ENCODE data around the gene SPTA1.

Gene SPTA1

DNA sequence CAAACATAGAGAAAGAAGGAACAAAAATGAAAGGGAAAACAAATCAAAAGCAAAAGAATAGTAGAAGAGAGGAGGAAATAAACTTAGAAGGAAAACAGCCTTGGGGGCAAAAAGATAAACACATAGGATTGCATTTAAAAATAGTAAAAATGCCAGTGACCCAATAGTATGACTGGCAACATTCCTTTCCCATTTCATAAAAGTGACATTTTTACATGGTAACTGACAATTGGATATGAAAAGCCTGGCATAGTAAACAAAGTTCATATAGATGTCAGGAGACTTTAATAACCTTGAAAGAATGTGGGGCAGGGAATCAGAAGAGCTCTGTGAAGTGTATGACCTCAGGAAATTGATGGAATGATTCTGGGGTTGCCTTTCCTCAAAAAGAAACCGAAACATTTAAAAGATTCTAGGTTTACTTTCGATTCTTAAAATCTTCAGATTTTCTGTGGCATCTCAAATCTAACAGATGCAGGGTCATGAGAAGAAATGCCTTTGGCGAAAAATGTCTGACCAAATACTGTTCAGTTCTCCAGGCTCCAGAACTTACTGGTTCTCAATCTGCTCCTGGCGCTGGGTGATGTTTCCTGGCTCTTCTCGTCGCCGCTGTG is 33.7 kb downstream of the SPTA1 start:
- peaks cover 13% of the 10 kb centered on the region for H3K4me1 Mint-ChIP-seq (ENCODE audit: low read depth)
- no peak overlapping the region for H3K27ac Mint-ChIP-seq
- no peaks in the 10 kb centered on the region for H3K36me3 Mint-ChIP-seq (ENCODE audit: low read depth)
- H3K4me3 Mint-ChIP-seq: no peak overlapping the region
- H3K9me3 Mint-ChIP-seq: no peaks in the 10 kb centered on the region
- peaks cover 19% of the 10 kb centered on the region for H3K27me3 Mint-ChIP-seq (ENCODE audit: low read depth)

GRCh38 chr1:158649052-158649451 is 37.5 kb downstream of the SPTA1 start:
- Mint-ChIP-seq H3K4me1 (ENCODE audit: low read depth) (peaks cover 23% of the 10 kb centered on the region), H3K36me3 (ENCODE audit: low read depth) (no peaks in the 10 kb centered on the region), H3K9me3 (no peaks in the 10 kb centered on the region), H3K27ac (no peak overlapping the region), H3K27me3 (ENCODE audit: low read depth) (peaks cover 7% of the 10 kb centered on the region), H3K4me3 (no peak overlapping the region)

DNA sequence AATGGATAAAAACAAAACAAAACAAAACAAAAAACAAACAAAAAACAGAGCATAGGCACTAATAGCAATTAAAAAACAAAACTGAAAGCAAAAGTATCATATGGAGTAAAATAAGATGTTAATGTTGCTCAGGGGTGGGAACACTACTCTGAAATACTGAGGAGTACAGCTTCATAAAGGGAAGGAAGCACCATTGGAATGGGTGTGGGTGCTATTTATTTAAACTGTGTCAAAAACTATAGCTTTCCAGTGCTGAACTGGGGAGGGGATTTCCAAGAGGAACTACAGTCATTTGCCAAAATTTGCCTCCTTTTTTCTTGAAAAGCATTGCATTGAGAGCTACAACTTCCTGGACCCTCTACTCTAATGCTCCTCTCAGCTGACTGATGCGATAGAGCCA is 40.0 kb downstream of the SPTA1 start:
- H3K27me3 Mint-ChIP-seq (ENCODE audit: low read depth): peaks cover 1% of the 10 kb centered on the region
- no peaks in the 10 kb centered on the region for H3K9me3 Mint-ChIP-seq
- no peaks in the 10 kb centered on the region for H3K36me3 Mint-ChIP-seq (ENCODE audit: low read depth)
- H3K4me3 Mint-ChIP-seq: peak overlapping the region; percentile 45
- peak overlapping the region; percentile 62 for H3K27ac Mint-ChIP-seq
- peaks cover 16% of the 10 kb centered on the region for H3K4me1 Mint-ChIP-seq (ENCODE audit: low read depth)

- H3K4me3 Mint-ChIP-seq: no peak overlapping the region
- H3K36me3 Mint-ChIP-seq (ENCODE audit: low read depth): no peaks in the 10 kb centered on the region
- H3K9me3 Mint-ChIP-seq: no peaks in the 10 kb centered on the region
- no peak overlapping the region for H3K27ac Mint-ChIP-seq
- H3K27me3 Mint-ChIP-seq (ENCODE audit: low read depth): no peaks in the 10 kb centered on the region
- H3K4me1 Mint-ChIP-seq (ENCODE audit: low read depth): peaks cover 16% of the 10 kb centered on the region
These were observed 42.1 kb downstream of the SPTA1 start for GRCh38 chr1:158644449-158644848.

GRCh38 chr1:158638904-158639303 is 47.6 kb downstream of the SPTA1 start:
- Mint-ChIP-seq H3K27me3 (ENCODE audit: low read depth) (no peaks in the 10 kb centered on the region), H3K9me3 (no peaks in the 10 kb centered on the region), H3K4me1 (ENCODE audit: low read depth) (no peaks in the 10 kb centered on the region), H3K27ac (no peak overlapping the region), H3K36me3 (ENCODE audit: low read depth) (no peaks in the 10 kb centered on the region), H3K4me3 (no peak overlapping the region)

DNA sequence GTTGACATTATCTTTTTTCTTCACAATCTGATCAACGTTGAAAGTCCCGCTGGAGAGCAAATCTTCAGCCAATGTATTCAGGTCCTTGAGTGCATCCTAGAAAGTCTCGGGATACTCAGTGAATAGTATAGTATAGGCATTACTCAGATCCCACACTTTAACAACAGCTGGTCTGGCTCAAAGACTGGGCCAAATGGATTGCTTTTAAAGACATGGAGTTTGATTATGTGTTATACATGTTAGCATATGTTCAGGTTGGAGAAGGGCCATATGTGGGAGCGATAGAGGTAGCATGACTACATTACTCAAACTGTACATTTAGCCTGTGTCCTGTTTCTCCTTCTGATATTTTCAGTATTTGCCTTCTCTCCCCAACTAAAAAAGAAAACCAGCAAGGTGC is 48.4 kb downstream of the SPTA1 start:
- Mint-ChIP-seq H3K4me1 (ENCODE audit: low read depth) (no peaks in the 10 kb centered on the region), H3K4me3 (no peak overlapping the region), H3K9me3 (no peaks in the 10 kb centered on the region), H3K27ac (no peak overlapping the region), H3K27me3 (ENCODE audit: low read depth) (no peaks in the 10 kb centered on the region), H3K36me3 (ENCODE audit: low read depth) (no peaks in the 10 kb centered on the region)

DNA sequence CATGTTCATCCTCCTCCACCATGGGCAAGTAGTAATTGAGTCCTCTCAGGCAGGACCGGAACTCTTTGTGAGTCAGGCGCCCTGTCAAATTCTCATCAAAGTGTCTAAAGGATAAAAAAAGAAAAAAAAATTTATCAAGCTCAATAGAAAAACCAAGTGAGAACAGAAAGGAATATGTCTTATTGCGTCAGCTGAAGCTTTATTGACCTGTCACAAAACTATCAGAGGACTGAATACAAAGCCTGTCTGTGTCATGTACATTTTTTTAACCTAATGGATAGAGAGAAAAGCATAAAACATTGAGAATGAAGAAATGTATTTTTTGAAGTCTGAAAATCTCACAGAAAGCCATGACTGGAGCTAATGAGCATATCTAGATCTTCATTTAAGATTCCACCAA is 72.8 kb downstream of the SPTA1 start:
- no peaks in the 10 kb centered on the region for H3K9me3 Mint-ChIP-seq
- no peaks in the 10 kb centered on the region for H3K4me1 Mint-ChIP-seq (ENCODE audit: low read depth)
- no peaks in the 10 kb centered on the region for H3K36me3 Mint-ChIP-seq (ENCODE audit: low read depth)
- no peak overlapping the region for H3K27ac Mint-ChIP-seq
- H3K4me3 Mint-ChIP-seq: no peak overlapping the region
- H3K27me3 Mint-ChIP-seq (ENCODE audit: low read depth): peaks cover 4% of the 10 kb centered on the region

GRCh38 chr1:158611916-158612315 is 74.6 kb downstream of the SPTA1 start:
- Mint-ChIP-seq H3K27ac (no peak overlapping the region), H3K27me3 (ENCODE audit: low read depth) (peaks cover 4% of the 10 kb centered on the region), H3K36me3 (ENCODE audit: low read depth) (no peaks in the 10 kb centered on the region), H3K4me3 (no peak overlapping the region), H3K4me1 (ENCODE audit: low read depth) (no peaks in the 10 kb centered on the region), H3K9me3 (no peaks in the 10 kb centered on the region)

GRCh38 chr1:158607296-158607695 is 79.2 kb downstream of the SPTA1 start:
- Mint-ChIP-seq H3K27ac (no peak overlapping the region), H3K4me3 (no peak overlapping the region), H3K36me3 (ENCODE audit: low read depth) (no peaks in the 10 kb centered on the region), H3K27me3 (ENCODE audit: low read depth) (no peaks in the 10 kb centered on the region), H3K4me1 (ENCODE audit: low read depth) (no peaks in the 10 kb centered on the region), H3K9me3 (no peaks in the 10 kb centered on the region)

DNA sequence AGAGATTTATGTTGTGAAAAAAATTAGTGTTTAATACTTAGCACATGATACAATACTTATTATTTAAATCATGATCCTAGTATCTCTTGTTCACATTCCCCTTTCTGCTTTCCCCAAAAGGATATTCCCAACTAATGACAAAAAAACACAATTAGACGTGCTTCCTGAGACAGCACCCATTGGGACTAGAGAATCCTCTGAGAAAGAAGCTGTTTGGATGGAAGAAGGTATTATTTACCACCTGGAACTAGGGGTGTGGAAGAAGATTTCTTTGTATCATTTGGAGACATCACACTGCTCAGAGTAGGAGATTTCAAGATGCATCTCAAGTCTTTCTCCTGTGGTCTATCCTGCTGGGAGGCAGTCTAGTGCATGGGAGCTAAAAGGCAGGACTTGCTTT is 81.5 kb downstream of the SPTA1 start, which contains the start of gene OR10Z1:
TSS of gene OR10Z1 (plus strand) at position 301 of the 400 bp plus-strand sequence. CDS start 1,171 bp downstream, outside the sequence.
- Mint-ChIP-seq H3K4me1 (ENCODE audit: low read depth) (no peaks in the 10 kb centered on the region), H3K27me3 (ENCODE audit: low read depth) (no peaks in the 10 kb centered on the region), H3K36me3 (ENCODE audit: low read depth) (no peaks in the 10 kb centered on the region), H3K9me3 (no peaks in the 10 kb centered on the region), H3K4me3 (no peak within 1 kb of the TSS), H3K27ac (no peak within 1 kb of the TSS)

DNA sequence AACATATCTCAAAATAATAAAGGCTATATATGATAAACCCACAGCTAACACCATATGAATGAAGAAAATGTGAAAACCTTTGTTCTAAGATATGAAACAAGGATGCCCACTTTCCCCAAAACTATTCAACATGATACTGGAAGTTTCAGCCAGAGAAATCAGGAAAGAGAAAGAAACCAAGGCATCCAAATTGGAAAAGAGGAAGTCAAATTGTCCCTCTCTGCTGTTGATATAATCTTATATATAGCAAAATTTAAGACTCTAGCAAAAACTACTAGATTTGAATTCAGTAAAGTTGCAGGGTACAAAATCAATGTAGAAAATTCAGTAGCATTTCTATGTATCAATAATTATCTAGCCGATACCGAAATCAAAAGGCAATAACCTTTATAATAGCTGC is 85.8 kb downstream of the SPTA1 start:
- Mint-ChIP-seq H3K4me3 (no peak overlapping the region), H3K36me3 (ENCODE audit: low read depth) (no peaks in the 10 kb centered on the region), H3K27ac (no peak overlapping the region), H3K4me1 (ENCODE audit: low read depth) (no peaks in the 10 kb centered on the region), H3K9me3 (peaks cover 15% of the 10 kb centered on the region), H3K27me3 (ENCODE audit: low read depth) (no peaks in the 10 kb centered on the region)

- no peak overlapping the region for H3K27ac Mint-ChIP-seq
These were observed 99.6 kb downstream of the SPTA1 start for GRCh38 chr1:158586942-158587341.

DNA sequence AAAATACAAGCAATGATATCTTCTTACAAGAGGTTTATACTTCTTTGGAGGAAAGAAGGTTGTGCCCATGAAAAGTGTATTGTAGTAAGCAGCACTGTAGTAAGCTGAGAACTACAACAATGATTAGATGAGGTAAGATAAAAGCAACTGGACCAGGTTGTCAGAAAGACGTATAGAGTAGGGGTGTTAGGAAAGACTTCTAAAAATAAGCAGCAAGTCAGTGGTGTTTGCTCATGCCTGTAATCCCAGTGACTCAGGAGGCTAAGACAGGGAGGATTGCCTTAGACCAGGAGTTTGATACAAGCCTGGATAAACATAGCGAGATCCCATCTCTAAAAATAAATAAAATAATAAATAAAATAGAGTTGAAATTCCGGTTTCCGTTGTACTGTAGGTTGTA is 102.6 kb downstream of the SPTA1 start:
- Mint-ChIP-seq H3K36me3 (ENCODE audit: low read depth) (no peaks in the 10 kb centered on the region), H3K9me3 (peaks cover 4% of the 10 kb centered on the region), H3K4me1 (ENCODE audit: low read depth) (no peaks in the 10 kb centered on the region), H3K27ac (no peak overlapping the region), H3K27me3 (ENCODE audit: low read depth) (no peaks in the 10 kb centered on the region), H3K4me3 (no peak overlapping the region)

More at GRCh38 chr1:158586942-158587341, 99.6 kb downstream of the SPTA1 start:
- H3K4me1 Mint-ChIP-seq (ENCODE audit: low read depth): no peaks in the 10 kb centered on the region
- no peaks in the 10 kb centered on the region for H3K36me3 Mint-ChIP-seq (ENCODE audit: low read depth)
- peaks cover 4% of the 10 kb centered on the region for H3K9me3 Mint-ChIP-seq
- no peak overlapping the region for H3K4me3 Mint-ChIP-seq
- H3K27me3 Mint-ChIP-seq (ENCODE audit: low read depth): no peaks in the 10 kb centered on the region

- Mint-ChIP-seq H3K27ac (no peak within 1 kb of the TSS), H3K36me3 (ENCODE audit: low read depth) (no peaks in the 10 kb centered on the region), H3K4me1 (ENCODE audit: low read depth) (no peaks in the 10 kb centered on the region), H3K4me3 (no peak within 1 kb of the TSS), H3K27me3 (ENCODE audit: low read depth) (no peaks in the 10 kb centered on the region), H3K9me3 (no peaks in the 10 kb centered on the region)
These were observed 106.8 kb downstream of the SPTA1 start, which contains the start of gene OR10X1 for GRCh38 chr1:158579733-158580132. Gene OR10X1 (minus strand): TSS chr1:158579899. CDS start chr1:158579899, 0 bp downstream.

- no peak overlapping the region for H3K4me3 Mint-ChIP-seq
These were observed 109.0 kb downstream of the SPTA1 start for GRCh38 chr1:158577561-158577960.

GRCh38 chr1:158572226-158572625 is 114.3 kb downstream of the SPTA1 start:
- Mint-ChIP-seq H3K36me3 (ENCODE audit: low read depth) (no peaks in the 10 kb centered on the region), H3K4me1 (ENCODE audit: low read depth) (no peaks in the 10 kb centered on the region), H3K9me3 (no peaks in the 10 kb centered on the region), H3K27ac (no peak overlapping the region), H3K27me3 (ENCODE audit: low read depth) (no peaks in the 10 kb centered on the region), H3K4me3 (no peak overlapping the region)

More at GRCh38 chr1:158577561-158577960, 109.0 kb downstream of the SPTA1 start:
- H3K36me3 Mint-ChIP-seq (ENCODE audit: low read depth): no peaks in the 10 kb centered on the region
- H3K27ac Mint-ChIP-seq: no peak overlapping the region
- H3K4me1 Mint-ChIP-seq (ENCODE audit: low read depth): no peaks in the 10 kb centered on the region
- no peaks in the 10 kb centered on the region for H3K9me3 Mint-ChIP-seq
- H3K27me3 Mint-ChIP-seq (ENCODE audit: low read depth): no peaks in the 10 kb centered on the region

All from T-helper 1 cell treated with Interleukin-12 subunit alpha and Interleukin-12 subunit beta and Interleukin-4 antibody, amounts not matched to agents 30 μg/mL and 1 μg/mL, for 36 hours (primary cell).